H1 (cell line): ENCODE data around the gene NCK2.

Source experiments
- ASH2L ChIP-seq: fragments of 200-600, 300-600 bp; sonication (generic); IDR thresholded peaks from one replicate; pipeline ENCODE4 v1.7.1; 2017; ENCODE audit warnings: low read length
- EZH2 ChIP-seq: fragments of 200-600 bp; sonication (generic); IDR thresholded peaks from 2 replicates; pipeline ENCODE4 v1.7.1; 2012; ENCODE audit warnings: low read depth, mild to moderate bottlenecking, moderate library complexity, low read length, inconsistent platforms; ENCODE audit not compliant: severe bottlenecking
- RFX5 ChIP-seq: IDR thresholded peaks from 2 replicates; pipeline ENCODE4 v1.6.1; 2011; ENCODE audit warnings: low read depth, low read length, improper control_type of control experiment, borderline replicate concordance
- RNF2 ChIP-seq: fragments of 200-900, 300-1000 bp; sonication (generic); IDR thresholded peaks from 2 replicates; pipeline ENCODE4 v1.7.1; 2016; ENCODE audit warnings: borderline replicate concordance, low read depth, mild to moderate bottlenecking, antibody characterized with exemption, low read length; ENCODE audit not compliant: poor library complexity, severe bottlenecking; ENCODE audit errors: missing control alignments
- SP1 ChIP-seq: IDR thresholded peaks from 2 replicates; pipeline ENCODE4 v1.6.1; 2011; ENCODE audit warnings: low read depth, low read length
- TAF1 ChIP-seq: IDR thresholded peaks from 2 replicates; pipeline ENCODE4 v1.6.1; 2011; ENCODE audit warnings: mild to moderate bottlenecking, low read depth, low read length
- TCF12 ChIP-seq: IDR thresholded peaks from 2 replicates; pipeline ENCODE4 v1.6.1; 2011; ENCODE audit warnings: low read depth, mild to moderate bottlenecking, low read length
- TEAD4 ChIP-seq: IDR thresholded peaks from 2 replicates; pipeline ENCODE4 v1.6.1; 2012; ENCODE audit warnings: low read depth, low read length, inconsistent platforms, mixed read lengths
- YY1 ChIP-seq: IDR thresholded peaks from 2 replicates; pipeline ENCODE4 v1.6.1; 2011; ENCODE audit warnings: low read depth, mild to moderate bottlenecking, low read length
- TF ChIP-seq, protein P1 (sequence below): IDR thresholded peaks from 2 replicates; pipeline ENCODE4 v1.6.1; 2011; ENCODE audit warnings: low read length, improper control_type of control experiment
- TF ChIP-seq, protein P2 (sequence below): IDR thresholded peaks from 2 replicates; pipeline ENCODE4 v1.6.1; 2011; ENCODE audit warnings: low read depth, mild to moderate bottlenecking, low read length; ENCODE audit not compliant: insufficient read depth
- TF ChIP-seq, protein P3 (sequence below), 3 experiments: IDR thresholded peaks; 1 replicate in 2 of 3; 2 replicates in 1 of 3; pipeline versions ENCODE4 v1.5.1 to v1.6.1; 2011; ENCODE audit warnings: low read length in 3 of 3, mild to moderate bottlenecking in 3 of 3, inconsistent platforms in 2 of 3, low read depth in 1 of 3, moderate library complexity in 1 of 3; ENCODE audit not compliant: insufficient read depth in 1 of 3; ENCODE audit errors: control extremely low read depth in 1 of 3
- TF ChIP-seq, protein P4 (sequence below): IDR thresholded peaks from 2 replicates; pipeline ENCODE4 v1.6.1; 2012; ENCODE audit warnings: inconsistent platforms

DNA sequence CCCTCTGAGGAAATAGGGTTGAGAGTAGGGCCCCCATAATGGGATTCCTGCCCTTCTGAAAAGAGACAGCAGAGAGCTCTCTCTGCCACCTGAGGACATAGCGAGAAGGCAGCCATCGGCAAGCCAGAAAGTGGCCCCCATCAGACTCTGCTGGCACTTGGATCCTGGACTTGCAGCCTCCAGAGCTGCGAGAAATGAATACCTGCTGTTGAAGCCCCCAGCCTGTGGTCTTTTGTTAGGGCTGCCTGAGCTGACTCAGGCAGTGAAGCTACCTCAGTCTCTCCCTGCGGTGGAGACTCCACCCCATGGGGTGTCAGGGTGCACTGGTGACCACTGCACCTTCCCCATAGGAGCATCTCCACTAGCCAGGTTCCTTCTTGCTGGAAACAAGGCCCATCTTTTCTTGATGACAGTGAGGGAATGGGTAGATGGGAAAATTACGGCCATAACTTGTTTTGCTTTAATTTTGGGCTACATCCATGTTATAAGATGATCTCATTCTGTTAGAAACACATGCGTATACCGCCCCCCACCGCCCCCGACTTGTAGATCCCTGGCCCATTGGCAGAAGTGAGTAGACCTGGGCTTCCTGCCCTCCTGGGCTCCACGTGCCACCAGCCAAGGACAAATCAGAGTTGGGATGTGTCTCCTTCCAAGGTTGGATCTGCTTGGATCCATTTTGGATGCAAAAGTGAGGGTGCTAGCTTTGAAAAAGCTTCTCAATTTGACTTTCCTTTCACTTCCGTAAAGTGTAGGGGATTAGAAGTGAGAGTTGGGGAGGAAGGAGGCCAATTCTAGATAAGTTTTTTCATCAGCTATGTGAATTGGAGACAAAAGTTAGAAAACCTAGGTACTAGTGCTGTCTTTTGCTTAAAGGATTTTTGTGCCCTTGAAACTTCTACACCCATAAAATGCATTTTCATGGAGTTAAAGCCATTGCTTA lies 42.9 kb downstream of the NCK2 start:
- TF ChIP-seq, protein P1, sequence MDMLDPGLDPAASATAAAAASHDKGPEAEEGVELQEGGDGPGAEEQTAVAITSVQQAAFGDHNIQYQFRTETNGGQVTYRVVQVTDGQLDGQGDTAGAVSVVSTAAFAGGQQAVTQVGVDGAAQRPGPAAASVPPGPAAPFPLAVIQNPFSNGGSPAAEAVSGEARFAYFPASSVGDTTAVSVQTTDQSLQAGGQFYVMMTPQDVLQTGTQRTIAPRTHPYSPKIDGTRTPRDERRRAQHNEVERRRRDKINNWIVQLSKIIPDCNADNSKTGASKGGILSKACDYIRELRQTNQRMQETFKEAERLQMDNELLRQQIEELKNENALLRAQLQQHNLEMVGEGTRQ, result no peak
- TF ChIP-seq, protein P2, sequence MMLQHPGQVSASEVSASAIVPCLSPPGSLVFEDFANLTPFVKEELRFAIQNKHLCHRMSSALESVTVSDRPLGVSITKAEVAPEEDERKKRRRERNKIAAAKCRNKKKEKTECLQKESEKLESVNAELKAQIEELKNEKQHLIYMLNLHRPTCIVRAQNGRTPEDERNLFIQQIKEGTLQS, result no peak
- no peak for TF ChIP-seq YY1
- no peak for TF ChIP-seq SP1
- TF ChIP-seq, protein P3, sequence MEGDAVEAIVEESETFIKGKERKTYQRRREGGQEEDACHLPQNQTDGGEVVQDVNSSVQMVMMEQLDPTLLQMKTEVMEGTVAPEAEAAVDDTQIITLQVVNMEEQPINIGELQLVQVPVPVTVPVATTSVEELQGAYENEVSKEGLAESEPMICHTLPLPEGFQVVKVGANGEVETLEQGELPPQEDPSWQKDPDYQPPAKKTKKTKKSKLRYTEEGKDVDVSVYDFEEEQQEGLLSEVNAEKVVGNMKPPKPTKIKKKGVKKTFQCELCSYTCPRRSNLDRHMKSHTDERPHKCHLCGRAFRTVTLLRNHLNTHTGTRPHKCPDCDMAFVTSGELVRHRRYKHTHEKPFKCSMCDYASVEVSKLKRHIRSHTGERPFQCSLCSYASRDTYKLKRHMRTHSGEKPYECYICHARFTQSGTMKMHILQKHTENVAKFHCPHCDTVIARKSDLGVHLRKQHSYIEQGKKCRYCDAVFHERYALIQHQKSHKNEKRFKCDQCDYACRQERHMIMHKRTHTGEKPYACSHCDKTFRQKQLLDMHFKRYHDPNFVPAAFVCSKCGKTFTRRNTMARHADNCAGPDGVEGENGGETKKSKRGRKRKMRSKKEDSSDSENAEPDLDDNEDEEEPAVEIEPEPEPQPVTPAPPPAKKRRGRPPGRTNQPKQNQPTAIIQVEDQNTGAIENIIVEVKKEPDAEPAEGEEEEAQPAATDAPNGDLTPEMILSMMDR (IDR thresholded peaks at IDR 0.05; ENCODE audit: control extremely low read depth in 1 of 3, insufficient read depth in 1 of 3, low read depth in 1 of 3, low read length in 3 of 3), result no peak
- TF ChIP-seq TCF12, result no peak
- no peak for TF ChIP-seq RNF2
- TF ChIP-seq TEAD4, result no peak
- no peak for TF ChIP-seq ASH2L
- no peak for TF ChIP-seq EZH2
- TF ChIP-seq, protein P4, sequence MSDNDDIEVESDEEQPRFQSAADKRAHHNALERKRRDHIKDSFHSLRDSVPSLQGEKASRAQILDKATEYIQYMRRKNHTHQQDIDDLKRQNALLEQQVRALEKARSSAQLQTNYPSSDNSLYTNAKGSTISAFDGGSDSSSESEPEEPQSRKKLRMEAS, result no peak
- TF ChIP-seq RFX5, result no peak
- TF ChIP-seq TAF1, result no peak
